ENCODE results near the gene RAPGEF4.
A peak's percentile ranks its signal among the peaks of the same experiment; 100 is the strongest.

Gene RAPGEF4

DNA sequence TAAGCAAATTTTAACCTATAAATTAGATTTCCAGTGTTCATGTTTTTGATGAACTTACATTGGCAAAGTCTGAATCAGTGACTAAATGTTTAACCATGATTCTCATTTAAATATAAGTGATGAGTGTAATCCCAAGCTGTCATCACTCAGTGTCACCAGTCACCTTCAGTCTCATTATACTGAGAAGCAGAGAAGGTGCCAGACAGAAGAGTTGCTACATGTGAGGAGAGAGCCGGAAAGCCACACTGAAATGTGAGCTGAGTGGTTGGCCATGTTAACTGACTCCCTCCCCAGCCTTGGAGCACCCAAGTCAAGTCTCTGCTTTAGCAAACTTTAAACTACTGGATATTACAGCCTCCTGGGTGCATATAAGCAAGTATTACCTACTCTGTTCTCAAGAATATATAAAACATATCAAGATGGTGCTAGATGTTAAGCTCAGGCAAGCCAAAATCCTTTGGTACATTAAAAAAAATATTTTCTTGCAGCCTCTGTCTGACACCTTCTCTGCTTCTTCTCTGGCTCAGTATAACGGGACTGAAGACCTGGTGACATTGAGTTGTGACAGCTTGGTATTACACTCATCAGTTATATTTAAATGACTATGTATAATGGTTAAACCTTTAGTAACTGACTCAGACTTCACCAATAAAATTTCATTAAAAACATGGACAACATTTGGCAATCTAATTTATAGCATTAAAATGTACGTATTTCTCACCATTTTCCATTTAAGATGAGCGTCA, 264.2 kb downstream of the RAPGEF4 start:
- no peak overlapping the region for H3K27ac ChIP-seq (ENCODE audit: low read depth, low read length)

DNA sequence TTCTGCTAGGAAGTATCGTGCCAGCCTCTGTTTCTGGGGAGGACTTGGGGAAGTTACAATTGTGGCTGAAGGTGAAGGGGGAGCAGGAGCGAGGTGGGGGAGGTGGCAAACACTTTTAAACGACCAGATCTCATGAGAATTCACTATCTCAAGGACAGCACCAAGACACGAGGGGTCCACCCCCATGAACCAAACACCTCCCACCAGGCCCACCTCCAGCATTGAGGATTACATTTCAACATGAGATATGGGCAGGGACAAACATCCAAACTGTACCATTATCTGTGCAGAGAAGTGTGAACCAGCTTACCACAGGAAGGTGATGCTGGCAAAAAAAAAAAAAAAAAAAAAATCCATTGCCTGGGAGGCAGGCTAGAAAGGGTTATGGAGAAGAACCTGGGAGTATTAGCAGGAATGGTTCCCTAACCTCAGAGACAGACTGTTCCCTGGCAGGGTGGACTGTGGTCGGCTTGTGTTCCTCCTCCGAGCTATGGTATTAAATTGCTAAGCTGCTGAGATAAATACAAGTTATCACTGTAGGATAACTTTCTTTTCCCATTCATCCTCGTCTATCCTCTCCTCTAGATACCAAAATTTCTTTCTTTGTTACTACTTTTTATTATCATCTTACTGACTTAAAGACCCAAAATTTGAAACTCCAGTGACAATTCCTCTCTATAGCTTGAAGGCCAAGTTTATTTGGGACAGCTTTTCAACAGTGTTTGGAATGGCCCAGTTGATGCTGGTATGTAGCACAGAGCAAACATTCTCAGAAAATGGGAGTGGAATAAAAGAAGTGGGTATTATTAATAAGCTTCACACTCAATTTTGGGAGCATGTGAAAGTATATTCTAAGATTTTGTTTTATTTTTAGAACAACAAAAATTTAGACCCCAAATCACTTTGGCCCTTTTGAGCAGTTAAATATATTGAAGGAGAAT, 266.3 kb downstream of the RAPGEF4 start:
- Histone ChIP-seq H4K12ac (ENCODE audit: low read depth, low read length) (no peak overlapping the region), H3K36me3 (ENCODE audit: control insufficient read depth in 1 of 2, insufficient read depth in 2 of 2, low read length in 2 of 2) (no peaks in the 10 kb centered on the region), H4K8ac (ENCODE audit: low read depth, low read length) (no peak overlapping the region), H3K14ac (ENCODE audit: low read length) (no peak overlapping the region), H3K4ac (ENCODE audit: low read depth, low read length) (no peak overlapping the region), H3K18ac (ENCODE audit: low read length) (no peak overlapping the region), H4K91ac (ENCODE audit: low read depth, low read length) (no peak overlapping the region), H3K9ac (ENCODE audit: low read length) (no peak overlapping the region), H2BK5ac (ENCODE audit: low read depth, low read length, poor library complexity) (no peak overlapping the region), H2BK120ac (ENCODE audit: insufficient read depth, low read length, poor library complexity) (no peak overlapping the region), H3K27ac (ENCODE audit: low read depth, low read length) (no peak overlapping the region), H3K79me1 (ENCODE audit: low read length) (no peaks in the 10 kb centered on the region), H3K23ac (ENCODE audit: low read length) (no peak overlapping the region), H3K27me3 (ENCODE audit: insufficient read depth, low read length) (no peaks in the 10 kb centered on the region), H3K4me2 (ENCODE audit: low read length) (no peak overlapping the region), H2AFZ (ENCODE audit: insufficient read depth, low read length, poor library complexity) (no peak overlapping the region), H3K4me1 (ENCODE audit: control insufficient read depth in 1 of 2, insufficient read depth in 2 of 2, low read length in 2 of 2) (no peaks in the 10 kb centered on the region), H3K79me2 (ENCODE audit: control insufficient read depth, insufficient read depth, low read length, poor library complexity) (no peaks in the 10 kb centered on the region), H2BK12ac (ENCODE audit: low read length) (no peak overlapping the region), H3K4me3 (ENCODE audit: low read depth, low read length) (no peak overlapping the region), H3K9me3 (ENCODE audit: insufficient read depth, low read depth, low read length) (no peaks in the 10 kb centered on the region), H2AK5ac (ENCODE audit: low read length) (no peak overlapping the region)
- WGBS (ENCODE audit: extremely low coverage, insufficient coverage, insufficient read length), result no CpG with 5 or more reads among the region's 7 CpGs
- DNase-seq, result peak in 1 of 2 donors; percentile 33

More for the DNA sequence above, 264.2 kb downstream of the RAPGEF4 start:
- no peaks in the 10 kb centered on the region for H3K9me3 ChIP-seq (ENCODE audit: insufficient read depth, low read depth, low read length)
- H3K27me3 ChIP-seq (ENCODE audit: insufficient read depth, low read length), result no peaks in the 10 kb centered on the region
- H2BK12ac ChIP-seq (ENCODE audit: low read length), result no peak overlapping the region
- peaks cover 4% of the 10 kb centered on the region for H3K79me1 ChIP-seq (ENCODE audit: low read length)
- H4K12ac ChIP-seq (ENCODE audit: low read depth, low read length), result no peak overlapping the region
- no CpG with 5 or more reads among the region's 4 CpGs for WGBS (ENCODE audit: extremely low coverage, insufficient coverage, insufficient read length)
- no peaks in the 10 kb centered on the region for H3K36me3 ChIP-seq (ENCODE audit: control insufficient read depth in 1 of 2, insufficient read depth in 2 of 2, low read length in 2 of 2)
- no peak for DNase-seq
- H3K18ac ChIP-seq (ENCODE audit: low read length), result no peak overlapping the region
- no peak overlapping the region for H2BK120ac ChIP-seq (ENCODE audit: insufficient read depth, low read length, poor library complexity)
- no peak overlapping the region for H3K4me3 ChIP-seq (ENCODE audit: low read depth, low read length)
- H3K23ac ChIP-seq (ENCODE audit: low read length), result no peak overlapping the region
- no peak overlapping the region for H2AFZ ChIP-seq (ENCODE audit: insufficient read depth, low read length, poor library complexity)
- H3K4ac ChIP-seq (ENCODE audit: low read depth, low read length), result no peak overlapping the region
- H4K91ac ChIP-seq (ENCODE audit: low read depth, low read length), result no peak overlapping the region
- no peak overlapping the region for H2AK5ac ChIP-seq (ENCODE audit: low read length)
- no peak overlapping the region for H2BK5ac ChIP-seq (ENCODE audit: low read depth, low read length, poor library complexity)
- no peak overlapping the region for H4K8ac ChIP-seq (ENCODE audit: low read depth, low read length)
- H3K4me1 ChIP-seq (ENCODE audit: control insufficient read depth in 1 of 2, insufficient read depth in 2 of 2, low read length in 2 of 2), result peaks cover 3 to 7% of the 10 kb centered on the region in 2 experiments
- H3K4me2 ChIP-seq (ENCODE audit: low read length), result no peak overlapping the region
- no peak overlapping the region for H3K14ac ChIP-seq (ENCODE audit: low read length)
- H3K79me2 ChIP-seq (ENCODE audit: control insufficient read depth, insufficient read depth, low read length, poor library complexity), result no peaks in the 10 kb centered on the region
- no peak overlapping the region for H3K9ac ChIP-seq (ENCODE audit: low read length)

GRCh38 chr2:173002751-173003541, 267.3 kb downstream of the RAPGEF4 start:
- H2AK5ac ChIP-seq (ENCODE audit: low read length), result no peak overlapping the region
- H3K4me1 ChIP-seq (ENCODE audit: control insufficient read depth in 1 of 2, insufficient read depth in 2 of 2, low read length in 2 of 2), result no peaks in the 10 kb centered on the region
- no peak overlapping the region for H2AFZ ChIP-seq (ENCODE audit: insufficient read depth, low read length, poor library complexity)
- no peak overlapping the region for H3K4me2 ChIP-seq (ENCODE audit: low read length)
- H3K14ac ChIP-seq (ENCODE audit: low read length), result no peak overlapping the region
- no peak overlapping the region for H3K23ac ChIP-seq (ENCODE audit: low read length)
- H2BK120ac ChIP-seq (ENCODE audit: insufficient read depth, low read length, poor library complexity), result no peak overlapping the region
- no peak overlapping the region for H4K8ac ChIP-seq (ENCODE audit: low read depth, low read length)
- no peaks in the 10 kb centered on the region for H3K27me3 ChIP-seq (ENCODE audit: insufficient read depth, low read length)
- H4K12ac ChIP-seq (ENCODE audit: low read depth, low read length), result no peak overlapping the region
- no peak overlapping the region for H3K27ac ChIP-seq (ENCODE audit: low read depth, low read length)
- H3K79me1 ChIP-seq (ENCODE audit: low read length), result no peaks in the 10 kb centered on the region
- no peak overlapping the region for H2BK5ac ChIP-seq (ENCODE audit: low read depth, low read length, poor library complexity)
- H2BK12ac ChIP-seq (ENCODE audit: low read length), result peak overlapping the region; percentile 31
- H3K18ac ChIP-seq (ENCODE audit: low read length), result no peak overlapping the region
- no peak for DNase-seq
- H4K91ac ChIP-seq (ENCODE audit: low read depth, low read length), result no peak overlapping the region
- no peak overlapping the region for H3K4me3 ChIP-seq (ENCODE audit: low read depth, low read length)
- H3K9me3 ChIP-seq (ENCODE audit: insufficient read depth, low read depth, low read length), result no peaks in the 10 kb centered on the region
- H3K4ac ChIP-seq (ENCODE audit: low read depth, low read length), result no peak overlapping the region
- no peak overlapping the region for H3K9ac ChIP-seq (ENCODE audit: low read length)
- H3K79me2 ChIP-seq (ENCODE audit: control insufficient read depth, insufficient read depth, low read length, poor library complexity), result no peaks in the 10 kb centered on the region
- H3K36me3 ChIP-seq (ENCODE audit: control insufficient read depth in 1 of 2, insufficient read depth in 2 of 2, low read length in 2 of 2), result no peaks in the 10 kb centered on the region
- no CpG with 5 or more reads among the region's 15 CpGs for WGBS (ENCODE audit: extremely low coverage, insufficient coverage, insufficient read length)

- no peak overlapping the region for H3K9ac ChIP-seq (ENCODE audit: low read length)
- no peak overlapping the region for H3K4me2 ChIP-seq (ENCODE audit: low read length)
- no peaks in the 10 kb centered on the region for H3K79me2 ChIP-seq (ENCODE audit: control insufficient read depth, insufficient read depth, low read length, poor library complexity)
- WGBS (ENCODE audit: extremely low coverage, insufficient coverage, insufficient read length), result no CpG with 5 or more reads among the region's 3 CpGs
- H2BK120ac ChIP-seq (ENCODE audit: insufficient read depth, low read length, poor library complexity), result no peak overlapping the region
- H4K12ac ChIP-seq (ENCODE audit: low read depth, low read length), result no peak overlapping the region
- H3K18ac ChIP-seq (ENCODE audit: low read length), result no peak overlapping the region
- H3K4me3 ChIP-seq (ENCODE audit: low read depth, low read length), result no peak overlapping the region
- no peak overlapping the region for H4K8ac ChIP-seq (ENCODE audit: low read depth, low read length)
- H4K91ac ChIP-seq (ENCODE audit: low read depth, low read length), result no peak overlapping the region
- H3K79me1 ChIP-seq (ENCODE audit: low read length), result no peaks in the 10 kb centered on the region
- H3K27me3 ChIP-seq (ENCODE audit: insufficient read depth, low read length), result no peaks in the 10 kb centered on the region
- no peak overlapping the region for H2AFZ ChIP-seq (ENCODE audit: insufficient read depth, low read length, poor library complexity)
- H3K36me3 ChIP-seq (ENCODE audit: control insufficient read depth in 1 of 2, insufficient read depth in 2 of 2, low read length in 2 of 2), result no peaks in the 10 kb centered on the region
- no peak overlapping the region for H2BK5ac ChIP-seq (ENCODE audit: low read depth, low read length, poor library complexity)
- no peak overlapping the region for H3K4ac ChIP-seq (ENCODE audit: low read depth, low read length)
- no peak overlapping the region for H3K14ac ChIP-seq (ENCODE audit: low read length)
- no peak overlapping the region for H3K23ac ChIP-seq (ENCODE audit: low read length)
- no peak for DNase-seq
- H2BK12ac ChIP-seq (ENCODE audit: low read length), result no peak overlapping the region
- H3K4me1 ChIP-seq (ENCODE audit: control insufficient read depth in 1 of 2, insufficient read depth in 2 of 2, low read length in 2 of 2), result no peaks in the 10 kb centered on the region
- no peak overlapping the region for H3K27ac ChIP-seq (ENCODE audit: low read depth, low read length)
- H3K9me3 ChIP-seq (ENCODE audit: insufficient read depth, low read depth, low read length), result no peaks in the 10 kb centered on the region
- no peak overlapping the region for H2AK5ac ChIP-seq (ENCODE audit: low read length)
Measured at GRCh38 chr2:173008786-173009185, 273.1 kb downstream of the RAPGEF4 start.

Measured in trophoblast cell (in vitro differentiated cells and primary cell).